Measurements from ENCODE around the gene GHRH.

DNA sequence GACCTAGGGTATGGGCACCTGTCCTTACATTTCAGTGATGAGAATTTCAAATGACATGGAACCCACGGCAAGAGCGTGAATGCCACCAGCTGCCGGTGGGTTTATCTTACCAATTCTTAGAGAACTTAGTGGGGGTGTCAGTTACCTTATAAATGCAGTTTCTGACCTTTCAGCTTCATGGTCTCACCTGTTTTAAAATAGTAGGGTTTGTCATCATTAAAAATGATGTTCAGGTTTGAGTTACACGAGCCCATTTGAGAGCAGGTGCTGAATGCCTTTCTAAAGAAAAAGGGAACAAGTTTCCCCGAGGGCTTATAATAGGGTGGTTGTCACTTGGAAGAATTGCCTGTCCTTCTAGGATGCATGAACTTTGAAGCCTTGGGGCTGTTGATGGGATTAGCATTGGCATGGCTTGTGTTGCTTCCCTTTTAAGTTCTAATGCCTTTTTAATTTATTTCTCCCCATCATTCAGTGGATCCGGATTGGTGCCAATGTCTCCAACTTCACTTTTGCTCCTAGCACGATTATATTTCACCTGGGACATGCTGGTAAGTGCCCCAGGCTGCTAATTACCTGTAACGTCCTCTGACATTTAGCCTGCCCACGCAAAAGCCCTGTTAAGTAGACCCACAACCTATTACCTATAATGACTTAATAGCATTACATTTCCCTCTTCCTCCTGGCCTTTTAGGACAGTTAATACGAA lies 27.9 kb downstream of the GHRH start:
- TF ChIP-seq, protein P1, sequence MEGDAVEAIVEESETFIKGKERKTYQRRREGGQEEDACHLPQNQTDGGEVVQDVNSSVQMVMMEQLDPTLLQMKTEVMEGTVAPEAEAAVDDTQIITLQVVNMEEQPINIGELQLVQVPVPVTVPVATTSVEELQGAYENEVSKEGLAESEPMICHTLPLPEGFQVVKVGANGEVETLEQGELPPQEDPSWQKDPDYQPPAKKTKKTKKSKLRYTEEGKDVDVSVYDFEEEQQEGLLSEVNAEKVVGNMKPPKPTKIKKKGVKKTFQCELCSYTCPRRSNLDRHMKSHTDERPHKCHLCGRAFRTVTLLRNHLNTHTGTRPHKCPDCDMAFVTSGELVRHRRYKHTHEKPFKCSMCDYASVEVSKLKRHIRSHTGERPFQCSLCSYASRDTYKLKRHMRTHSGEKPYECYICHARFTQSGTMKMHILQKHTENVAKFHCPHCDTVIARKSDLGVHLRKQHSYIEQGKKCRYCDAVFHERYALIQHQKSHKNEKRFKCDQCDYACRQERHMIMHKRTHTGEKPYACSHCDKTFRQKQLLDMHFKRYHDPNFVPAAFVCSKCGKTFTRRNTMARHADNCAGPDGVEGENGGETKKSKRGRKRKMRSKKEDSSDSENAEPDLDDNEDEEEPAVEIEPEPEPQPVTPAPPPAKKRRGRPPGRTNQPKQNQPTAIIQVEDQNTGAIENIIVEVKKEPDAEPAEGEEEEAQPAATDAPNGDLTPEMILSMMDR (IDR thresholded peaks at IDR 0.05): no peak
- TF ChIP-seq POLR2A (IDR thresholded peaks at IDR 0.05): no peak

Measured in thyroid gland (tissue), 4 donors.